Parathyroid adenoma (tissue), 2 donors: ENCODE data around the gene TUBA3E.

Experiments
- H2AFZ ChIP-seq: fragments of 300-600 bp; sonication (generic); one replicate; pipeline ENCODE4 v1.7.0; 2017; ENCODE audit warnings: antibody characterized with exemption, mild to moderate bottlenecking
- H3K27ac ChIP-seq: fragments of 300-600 bp; sonication (generic); one replicate; pipeline ENCODE4 v1.7.0; 2017
- H3K27me3 ChIP-seq: fragments of 300-600 bp; sonication (generic); one replicate; pipeline ENCODE4 v1.7.0; 2017; ENCODE audit warnings: low read length; ENCODE audit not compliant: control insufficient read depth, insufficient read depth
- H3K36me3 ChIP-seq: fragments of 300-600 bp; sonication (generic); one replicate; pipeline ENCODE4 v1.7.0; 2017; ENCODE audit warnings: low read length; ENCODE audit not compliant: control insufficient read depth, insufficient read depth
- H3K4me1 ChIP-seq: fragments of 300-600 bp; sonication (generic); one replicate; pipeline ENCODE4 v1.7.0; 2017; ENCODE audit warnings: control low read depth
- H3K4me2 ChIP-seq: fragments of 300-600 bp; sonication (generic); one replicate; pipeline ENCODE4 v1.7.0; 2017; ENCODE audit warnings: low read length
- H3K4me3 ChIP-seq: fragments of 300-600 bp; sonication (generic); one replicate; pipeline ENCODE4 v1.7.0; 2017; ENCODE audit warnings: low read depth, low read length
- H3K79me2 ChIP-seq: fragments of 300-600 bp; sonication (generic); one replicate; pipeline ENCODE4 v1.7.0; 2017; ENCODE audit warnings: control low read depth
- H3K9ac ChIP-seq: fragments of 300-600 bp; sonication (generic); one replicate; pipeline ENCODE4 v1.7.0; 2017; ENCODE audit warnings: mild to moderate bottlenecking
- H3K9me3 ChIP-seq: fragments of 300-600 bp; sonication (generic); one replicate; pipeline ENCODE4 v1.7.0; 2017; ENCODE audit warnings: low read length; ENCODE audit not compliant: control insufficient read depth
- TF ChIP-seq, protein P1 (sequence below): fragments of 300-600 bp; sonication (generic); IDR thresholded peaks from one replicate; pipeline ENCODE4 v1.7.0; 2017; ENCODE audit warnings: antibody characterized with exemption, mild to moderate bottlenecking
- donor health status: primary hyperparathyroidism.

The TUBA3E gene

GRCh38 chr2:130187268-130187667, 11.0 kb downstream of the TUBA3E start:
- Histone ChIP-seq H3K4me3 (no peak overlapping the region), H3K36me3 (no peaks in the 10 kb centered on the region), H3K79me2 (peaks cover 8% of the 10 kb centered on the region), H2AFZ (no peak overlapping the region), H3K9me3 (no peaks in the 10 kb centered on the region), H3K27ac (no peak overlapping the region), H3K4me2 (no peak overlapping the region), H3K4me1 (peaks cover 18% of the 10 kb centered on the region), H3K27me3 (no peaks in the 10 kb centered on the region), H3K9ac (no peak overlapping the region)
- TF ChIP-seq, protein P1, sequence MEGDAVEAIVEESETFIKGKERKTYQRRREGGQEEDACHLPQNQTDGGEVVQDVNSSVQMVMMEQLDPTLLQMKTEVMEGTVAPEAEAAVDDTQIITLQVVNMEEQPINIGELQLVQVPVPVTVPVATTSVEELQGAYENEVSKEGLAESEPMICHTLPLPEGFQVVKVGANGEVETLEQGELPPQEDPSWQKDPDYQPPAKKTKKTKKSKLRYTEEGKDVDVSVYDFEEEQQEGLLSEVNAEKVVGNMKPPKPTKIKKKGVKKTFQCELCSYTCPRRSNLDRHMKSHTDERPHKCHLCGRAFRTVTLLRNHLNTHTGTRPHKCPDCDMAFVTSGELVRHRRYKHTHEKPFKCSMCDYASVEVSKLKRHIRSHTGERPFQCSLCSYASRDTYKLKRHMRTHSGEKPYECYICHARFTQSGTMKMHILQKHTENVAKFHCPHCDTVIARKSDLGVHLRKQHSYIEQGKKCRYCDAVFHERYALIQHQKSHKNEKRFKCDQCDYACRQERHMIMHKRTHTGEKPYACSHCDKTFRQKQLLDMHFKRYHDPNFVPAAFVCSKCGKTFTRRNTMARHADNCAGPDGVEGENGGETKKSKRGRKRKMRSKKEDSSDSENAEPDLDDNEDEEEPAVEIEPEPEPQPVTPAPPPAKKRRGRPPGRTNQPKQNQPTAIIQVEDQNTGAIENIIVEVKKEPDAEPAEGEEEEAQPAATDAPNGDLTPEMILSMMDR, result no peak

GRCh38 chr2:130186391-130186790, 11.8 kb downstream of the TUBA3E start:
- no peaks in the 10 kb centered on the region for H3K27me3 ChIP-seq
- H3K4me2 ChIP-seq, result no peak overlapping the region
- peaks cover 18% of the 10 kb centered on the region for H3K4me1 ChIP-seq
- TF ChIP-seq, protein P1, result no peak
- H3K9me3 ChIP-seq, result no peaks in the 10 kb centered on the region
- H3K27ac ChIP-seq, result no peak overlapping the region
- no peaks in the 10 kb centered on the region for H3K36me3 ChIP-seq
- no peak overlapping the region for H2AFZ ChIP-seq
- H3K79me2 ChIP-seq, result peaks cover 8% of the 10 kb centered on the region
- H3K4me3 ChIP-seq, result no peak overlapping the region
- no peak overlapping the region for H3K9ac ChIP-seq

- Histone ChIP-seq H3K9me3 (no peaks in the 10 kb centered on the region), H3K36me3 (no peaks in the 10 kb centered on the region), H3K4me2 (no peak overlapping the region), H2AFZ (no peak overlapping the region), H3K27ac (no peak overlapping the region), H3K27me3 (no peaks in the 10 kb centered on the region), H3K9ac (no peak overlapping the region), H3K79me2 (peaks cover 12% of the 10 kb centered on the region), H3K4me1 (peaks cover 18% of the 10 kb centered on the region), H3K4me3 (no peak overlapping the region)
- TF ChIP-seq, protein P1, result no peak
Measured at GRCh38 chr2:130185896-130186295, 12.3 kb downstream of the TUBA3E start.

DNA sequence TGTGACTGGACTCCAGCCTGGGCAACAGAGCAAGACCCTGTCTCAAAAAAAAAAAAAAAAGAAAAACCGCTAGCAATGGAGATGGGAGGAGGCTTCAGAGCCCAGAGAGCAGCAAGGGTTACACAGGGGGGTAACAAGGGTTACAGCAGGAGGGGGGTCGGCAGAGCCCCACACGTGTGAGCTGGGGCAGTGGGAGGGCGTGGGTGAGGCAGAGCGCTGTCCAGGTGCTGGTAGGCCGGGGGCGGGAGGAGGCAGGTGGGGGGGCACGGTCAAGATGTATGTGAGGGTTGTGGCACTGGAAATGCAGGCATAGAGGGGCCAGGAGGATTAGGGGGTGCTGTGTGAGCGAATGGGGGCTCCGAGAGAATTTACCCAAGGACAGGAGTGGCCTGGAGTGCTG, 12.8 kb downstream of the TUBA3E start:
- no peaks in the 10 kb centered on the region for H3K27me3 ChIP-seq
- H3K36me3 ChIP-seq, result no peaks in the 10 kb centered on the region
- no peak overlapping the region for H2AFZ ChIP-seq
- H3K4me2 ChIP-seq, result no peak overlapping the region
- H3K4me1 ChIP-seq, result peaks cover 22% of the 10 kb centered on the region
- no peak overlapping the region for H3K27ac ChIP-seq
- H3K9ac ChIP-seq, result no peak overlapping the region
- H3K4me3 ChIP-seq, result no peak overlapping the region
- no peaks in the 10 kb centered on the region for H3K9me3 ChIP-seq
- peaks cover 16% of the 10 kb centered on the region for H3K79me2 ChIP-seq
- TF ChIP-seq, protein P1, result no peak
